ENCODE measurements around the gene NUCB2. TPM values are rescaled to one million over a fixed set of nuclear protein-coding genes. Genes with fewer than 3 reads are reported as not detected.

NUCB2 gene
- total and polyA plus RNA-seq, 12 donors = 78.8 to 175 (median 106) TPM

GRCh38 chr11:17328871-17329494 lies 52.4 kb downstream of the NUCB2 start:
- H3K27me3 ChIP-seq = no peaks in the 10 kb centered on the region
- no peak for TF ChIP-seq CTCF (IDR thresholded peaks at IDR 0.05)
- no peaks in the 10 kb centered on the region for H3K9me3 ChIP-seq
- H3K36me3 ChIP-seq = peaks cover 0 to 94% (median 16%) of the 10 kb centered on the region in 9 donors
- DNase-seq (no peak), ATAC-seq (peak in 4 of 8 donors; percentile 38 to 78 (median 62))
- H3K27ac ChIP-seq = no peak overlapping the region
- H3K4me1 ChIP-seq = peaks cover 0 to 7% (median 4%) of the 10 kb centered on the region in 9 donors
- intact Hi-C loops (cut with DNase I) = no loop called here
- 80 to 88% methylated on average over 5 of the region's 5 CpGs for WGBS, 2 donors
- H3K4me3 ChIP-seq = no peak overlapping the region

GRCh38 chr11:17331669-17332068 lies 55.1 kb downstream of the NUCB2 start:
- no peak overlapping the region for H3K27ac ChIP-seq
- H3K27me3 ChIP-seq = no peaks in the 10 kb centered on the region
- peaks cover 0 to 9% (median 6%) of the 10 kb centered on the region in 9 donors for H3K4me1 ChIP-seq
- intact Hi-C loops (cut with DNase I) = no loop called here
- TF ChIP-seq CTCF (IDR thresholded peaks at IDR 0.05) = no peak
- H3K36me3 ChIP-seq = peaks cover 0 to 84% (median 16%) of the 10 kb centered on the region in 9 donors
- H3K9me3 ChIP-seq = no peaks in the 10 kb centered on the region
- DNase-seq (no peak), ATAC-seq (no peak)
- no peak overlapping the region for H3K4me3 ChIP-seq
- WGBS, 2 donors = 79 to 91% methylated on average over 2 of the region's 2 CpGs

- no peak for TF ChIP-seq CTCF (IDR thresholded peaks at IDR 0.05)
- ATAC-seq (peak in 5 of 8 donors; percentile 30 to 89 (median 86)), DNase-seq (peak; percentile 21 to 23)
- H3K27ac ChIP-seq = peak overlapping the region in 1 of 10 donors; percentile 25
- H3K27me3 ChIP-seq = no peaks in the 10 kb centered on the region
- 64 to 66% methylated on average over 4 of the region's 4 CpGs for WGBS, 2 donors
- intact Hi-C loops (cut with DNase I) = no loop called here
- no peak overlapping the region for H3K4me3 ChIP-seq
- H3K9me3 ChIP-seq = no peaks in the 10 kb centered on the region
- H3K36me3 ChIP-seq = peaks cover 0 to 71% (median 16%) of the 10 kb centered on the region in 9 donors
- peaks cover 0 to 9% (median 5%) of the 10 kb centered on the region in 9 donors for H3K4me1 ChIP-seq
Measured at GRCh38 chr11:17333799-17334586, 57.5 kb downstream of the NUCB2 start.

- DNase-seq (no peak), ATAC-seq (no peak)
- Histone ChIP-seq H3K27ac (no peak overlapping the region), H3K4me1 (no peaks in the 10 kb centered on the region), H3K27me3 (no peaks in the 10 kb centered on the region), H3K36me3 (peaks cover 0 to 6% (median 0%) of the 10 kb centered on the region in 9 donors), H3K9me3 (no peaks in the 10 kb centered on the region), H3K4me3 (no peak overlapping the region)
- intact Hi-C loops (cut with DNase I) = no loop called here
- 98 to 100% methylated on average over 2 of the region's 2 CpGs for WGBS, 2 donors
- TF ChIP-seq CTCF (IDR thresholded peaks at IDR 0.05) = no peak
Measured at GRCh38 chr11:17343257-17343656, 66.7 kb downstream of the NUCB2 start.

All from heart right ventricle (tissue), 16 donors.